NCI-H1105 treated with DMSO at 0.1 percent for 48 hours (cell line): ENCODE measurements around the gene ARSK.
"Not testable (repeated sequence)": the region's sequence is repeated elsewhere in the genome, so short reads cannot be mapped to it uniquely, and the experiment has no call there.

Experiments
- DNase-seq: peaks from one replicate; lab custom pipeline; 2025; lab: John Stamatoyannopoulos, UW

The ARSK gene

GRCh38 chr5:95621839-95622629, 67.1 kb downstream of the ARSK start:
- no peak for DNase-seq

- no peak for DNase-seq
Observed at GRCh38 chr5:95623706-95624105, 68.8 kb downstream of the ARSK start.

- no peak for DNase-seq
Observed at GRCh38 chr5:95624368-95624767, 69.5 kb downstream of the ARSK start.

GRCh38 chr5:95626701-95627100, 71.8 kb downstream of the ARSK start:
- no peak for DNase-seq

- DNase-seq = no peak
Observed at GRCh38 chr5:95627971-95628810, 73.3 kb downstream of the ARSK start.

- no peak for DNase-seq
Observed at GRCh38 chr5:95628933-95629332, 74.0 kb downstream of the ARSK start.

- no peak for DNase-seq
Observed at GRCh38 chr5:95630394-95630917, 75.6 kb downstream of the ARSK start.

GRCh38 chr5:95631255-95631958, 76.5 kb downstream of the ARSK start:
- no peak for DNase-seq

GRCh38 chr5:95631991-95632675, 77.2 kb downstream of the ARSK start:
- no peak for DNase-seq

GRCh38 chr5:95632942-95633341, 78.0 kb downstream of the ARSK start:
- DNase-seq = not testable (repeated sequence)

GRCh38 chr5:95633671-95634070, 78.8 kb downstream of the ARSK start:
- no peak for DNase-seq

GRCh38 chr5:95634081-95634480, 79.2 kb downstream of the ARSK start:
- no peak for DNase-seq

GRCh38 chr5:95638632-95639031, 83.7 kb downstream of the ARSK start:
- no peak for DNase-seq

GRCh38 chr5:95641741-95642220, 86.9 kb downstream of the ARSK start:
- DNase-seq = no peak

- no peak for DNase-seq
Observed at GRCh38 chr5:95643152-95643551, 88.3 kb downstream of the ARSK start.

- DNase-seq = peak; percentile 7
Observed at GRCh38 chr5:95644351-95645042, 89.6 kb downstream of the ARSK start.

GRCh38 chr5:95646226-95646568, 91.3 kb downstream of the ARSK start:
- DNase-seq = not testable (repeated sequence)

GRCh38 chr5:95646569-95647431, 91.9 kb downstream of the ARSK start, which contains the start of gene RFESD:
Gene RFESD (plus strand): TSS chr5:95646777. CDS start chr5:95652272, 5,495 bp downstream.
- peak; percentile 81 for DNase-seq

- no peak for DNase-seq
Observed at GRCh38 chr5:95647886-95648860, 93.3 kb downstream of the ARSK start.
